GM19328 (cell line): ENCODE results near the gene PRTN3.

Experiments used
- ATAC-seq: cut with Tn5 transposase; IDR thresholded peaks from one replicate; pipeline ENCODE4 v1.9.1; 2021; ENCODE audit warnings: mild to moderate bottlenecking, moderate library complexity; ENCODE audit not compliant: unreplicated experiment

Gene PRTN3, protein sequence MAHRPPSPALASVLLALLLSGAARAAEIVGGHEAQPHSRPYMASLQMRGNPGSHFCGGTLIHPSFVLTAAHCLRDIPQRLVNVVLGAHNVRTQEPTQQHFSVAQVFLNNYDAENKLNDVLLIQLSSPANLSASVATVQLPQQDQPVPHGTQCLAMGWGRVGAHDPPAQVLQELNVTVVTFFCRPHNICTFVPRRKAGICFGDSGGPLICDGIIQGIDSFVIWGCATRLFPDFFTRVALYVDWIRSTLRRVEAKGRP

DNA sequence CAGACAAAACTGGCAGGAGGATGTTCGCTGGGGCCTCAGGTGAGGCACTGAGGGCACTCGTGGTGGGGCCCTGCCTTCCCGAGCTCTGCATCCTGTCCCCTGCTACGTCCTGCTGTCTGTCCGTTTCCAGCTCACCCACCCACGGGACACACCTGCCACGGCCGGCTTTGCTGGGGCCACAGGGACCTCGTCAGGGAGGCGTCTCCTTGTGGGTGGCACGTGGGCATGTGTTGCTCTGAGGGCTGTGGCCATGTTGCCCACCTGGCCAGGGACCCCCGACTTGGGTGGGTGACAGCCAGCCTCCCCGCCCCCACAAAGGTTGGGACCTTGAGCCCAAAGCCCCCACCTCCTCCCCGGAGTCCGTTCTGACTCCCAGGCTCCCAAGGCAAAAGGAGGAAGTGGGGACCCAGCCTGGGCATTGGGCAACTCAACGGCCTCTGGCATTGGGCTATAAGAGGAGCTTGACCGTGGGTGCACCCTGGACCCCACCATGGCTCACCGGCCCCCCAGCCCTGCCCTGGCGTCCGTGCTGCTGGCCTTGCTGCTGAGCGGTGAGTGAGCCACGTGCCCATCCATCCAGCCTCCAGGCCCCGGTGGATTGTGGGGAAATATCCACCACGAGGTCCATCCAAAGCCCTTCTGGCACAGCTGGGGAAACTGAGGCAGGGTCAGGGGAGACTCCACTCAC lies at the start of gene PRTN3:
TSS of gene PRTN3 (plus strand) at position 481 of the 688 bp plus-strand sequence. CDS start at position 491, 10 bp downstream.
- no peak for ATAC-seq

DNA sequence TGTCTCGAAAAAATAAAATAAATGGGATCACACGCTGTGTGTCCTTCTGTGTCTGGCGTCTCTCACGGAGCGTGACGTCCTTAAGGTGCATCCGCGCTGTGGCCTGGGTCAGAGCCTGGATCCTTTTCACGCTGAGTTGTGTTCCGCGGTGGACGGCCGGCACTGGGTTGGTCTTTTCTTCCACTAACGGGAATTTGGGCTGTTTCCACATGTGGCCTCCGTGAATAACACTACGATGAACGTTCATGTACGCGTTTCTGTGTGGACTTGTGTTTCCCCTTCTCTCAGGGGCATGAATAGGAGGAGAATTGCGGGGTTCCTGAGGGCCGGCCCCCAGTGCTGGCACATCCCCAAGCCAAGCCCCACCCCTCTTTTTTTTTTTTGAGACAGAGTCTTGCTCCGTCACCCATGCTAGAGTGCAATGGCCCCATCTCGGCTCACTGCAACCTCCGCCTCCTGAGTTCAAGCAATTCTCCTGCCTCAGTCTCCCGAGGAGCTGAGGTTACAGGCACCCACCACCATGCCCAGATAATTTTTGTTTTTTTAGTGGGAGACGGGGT lies 49.7 kb upstream of the PRTN3 start:
- no peak for ATAC-seq

DNA sequence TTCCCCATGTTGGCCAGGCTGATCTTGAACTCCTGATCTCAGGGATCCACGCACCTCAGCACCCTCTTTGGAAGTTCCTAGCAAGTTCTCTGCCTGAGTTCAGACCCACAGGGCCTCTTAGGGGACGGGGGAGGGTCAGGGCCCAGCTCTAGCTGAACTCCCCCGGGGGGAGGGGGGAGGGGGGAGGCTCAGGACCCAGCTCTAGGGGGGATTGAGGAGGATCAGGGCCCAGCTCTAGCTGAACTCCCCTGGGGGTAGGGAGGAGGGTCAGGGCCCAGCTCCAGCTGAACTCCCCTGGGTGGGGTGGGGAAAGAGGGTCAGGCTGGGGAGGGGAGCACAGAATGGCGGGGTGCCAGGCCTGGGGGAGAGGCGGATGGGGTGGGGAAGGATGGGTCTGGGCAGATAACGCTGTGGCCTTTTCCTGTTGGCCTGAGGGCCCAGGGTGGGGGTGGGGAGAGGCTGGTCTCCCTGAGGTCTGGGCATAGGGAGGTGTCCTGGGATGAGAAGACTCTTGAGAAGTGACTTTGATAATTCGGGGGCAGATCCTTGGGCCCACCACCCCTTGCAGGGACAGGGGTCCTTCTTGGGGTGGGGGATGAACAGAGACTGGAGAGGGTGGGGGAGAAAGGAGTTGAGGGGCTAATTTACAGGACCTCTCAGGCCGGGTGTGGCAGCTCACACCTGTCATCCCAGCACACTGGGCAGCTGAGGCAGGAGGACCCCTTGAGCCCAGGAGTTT lies 49.1 kb upstream of the PRTN3 start:
- no peak for ATAC-seq

DNA sequence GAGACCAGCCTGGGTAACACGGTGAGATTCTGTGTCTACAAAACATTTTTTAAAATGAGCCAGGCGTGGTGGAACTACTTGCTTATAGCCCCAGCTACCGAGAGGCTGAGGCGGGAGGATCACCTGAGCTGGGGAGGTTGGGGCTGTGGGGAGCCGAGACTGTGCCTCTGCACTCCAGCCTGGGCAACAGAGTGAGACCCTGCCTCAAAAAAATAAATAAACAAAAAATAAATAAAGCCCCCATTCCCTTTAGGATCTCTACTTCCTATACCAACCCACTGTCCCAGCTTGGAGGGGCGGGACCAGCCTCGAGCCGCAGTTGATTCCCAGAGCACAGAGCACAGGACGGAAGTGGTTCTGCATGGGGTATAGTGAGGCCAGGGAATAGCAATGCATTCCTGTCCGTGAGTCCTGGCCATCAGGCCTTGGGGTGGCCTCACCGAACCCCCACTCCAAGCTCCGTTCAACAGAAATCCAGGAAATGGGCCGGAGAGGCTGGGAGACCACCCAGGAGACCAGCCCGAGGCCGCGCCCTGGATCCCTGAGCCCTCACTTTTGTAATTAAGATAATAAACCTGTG lies 48.4 kb upstream of the PRTN3 start:
- no peak for ATAC-seq

DNA sequence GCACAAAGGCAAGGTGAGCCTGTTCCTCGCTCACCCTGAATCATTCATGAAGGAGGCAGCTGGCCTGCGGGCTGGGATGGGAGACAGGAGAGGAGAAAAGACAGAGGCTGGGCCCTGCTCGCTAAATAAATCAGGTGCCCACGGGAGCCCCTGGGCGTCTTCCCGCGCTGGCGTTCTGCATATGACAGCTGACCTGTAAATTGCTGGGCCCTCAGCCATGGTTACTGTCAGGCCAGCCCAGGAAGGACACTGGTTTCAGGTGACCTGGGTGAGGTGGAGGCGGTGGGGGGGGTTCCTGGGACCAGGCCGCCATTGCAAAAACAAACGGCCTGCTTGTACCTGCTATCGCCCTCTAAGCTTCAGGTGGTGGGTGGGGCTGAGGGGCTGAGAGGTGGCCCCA lies 47.0 kb upstream of the PRTN3 start:
- ATAC-seq: no peak

DNA sequence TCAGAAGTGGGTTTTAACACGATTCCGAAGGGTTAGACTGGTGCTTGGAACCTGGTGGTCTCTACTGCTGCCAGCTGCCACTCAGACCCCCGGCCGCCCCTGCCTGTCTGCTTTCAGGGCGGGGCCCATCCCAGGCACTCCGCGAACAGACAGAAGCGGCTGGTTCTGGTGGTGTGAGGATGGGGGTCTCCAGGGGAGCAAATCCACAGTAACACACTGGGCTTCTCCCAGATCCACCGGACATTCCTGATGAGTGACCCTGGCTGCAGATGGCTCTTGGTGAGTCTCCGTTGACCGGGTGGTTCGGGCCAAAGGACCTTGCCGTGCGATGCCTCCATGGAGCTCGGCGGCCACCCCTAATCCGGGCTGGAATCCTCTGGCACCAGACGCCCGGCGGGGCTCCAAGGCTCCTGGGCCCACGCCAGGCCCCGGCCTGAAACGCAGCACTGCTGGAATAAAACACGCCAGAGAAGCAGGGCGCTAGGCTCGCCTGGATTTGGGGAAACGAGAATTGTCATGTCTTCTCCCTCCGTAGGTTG lies 45.7 kb upstream of the PRTN3 start:
- no peak for ATAC-seq

DNA sequence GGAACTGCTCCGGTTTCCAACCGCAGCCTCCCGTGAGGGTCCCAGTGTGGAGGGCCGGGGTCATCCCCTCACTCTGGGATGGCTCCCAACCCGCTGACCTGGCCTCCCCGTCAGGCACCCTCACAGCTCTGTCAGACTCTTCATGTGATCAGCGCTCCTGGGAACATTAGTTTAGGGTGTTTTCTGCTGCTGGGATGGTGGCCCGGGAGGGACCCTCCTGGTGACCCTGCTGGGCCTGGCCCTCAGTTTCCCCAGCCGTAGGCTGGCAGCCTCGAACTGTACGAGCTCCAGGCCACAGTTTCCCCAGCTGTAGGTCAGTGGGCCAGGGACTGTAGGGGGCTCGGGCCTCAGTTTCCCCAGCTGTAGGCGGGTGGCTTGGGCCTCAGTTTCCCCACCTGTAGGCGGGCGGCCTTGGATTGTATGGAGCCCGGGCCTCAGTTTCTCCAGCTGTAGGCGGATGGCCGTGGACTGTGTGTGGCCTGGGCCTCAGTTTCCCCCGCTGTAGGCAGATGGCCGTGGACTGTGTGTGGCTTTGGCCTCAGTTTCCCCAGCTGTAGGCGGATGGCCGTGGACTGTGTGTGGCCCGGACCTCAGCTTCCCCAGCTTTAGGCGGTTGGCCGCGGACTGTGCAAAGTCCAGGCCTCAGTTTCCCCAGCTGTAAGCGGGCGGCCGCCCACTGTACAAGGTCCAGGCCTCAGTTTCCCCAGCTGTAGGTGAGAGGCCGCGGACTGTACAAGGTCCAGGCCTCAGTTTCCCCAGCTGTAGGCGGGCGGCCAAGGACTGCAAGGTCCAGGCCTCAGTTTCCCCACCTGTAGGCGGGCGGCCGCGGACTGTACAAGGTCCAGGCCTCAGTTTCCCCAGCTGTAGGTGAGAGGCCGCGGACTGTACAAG lies 44.9 kb upstream of the PRTN3 start:
- ATAC-seq: no peak

DNA sequence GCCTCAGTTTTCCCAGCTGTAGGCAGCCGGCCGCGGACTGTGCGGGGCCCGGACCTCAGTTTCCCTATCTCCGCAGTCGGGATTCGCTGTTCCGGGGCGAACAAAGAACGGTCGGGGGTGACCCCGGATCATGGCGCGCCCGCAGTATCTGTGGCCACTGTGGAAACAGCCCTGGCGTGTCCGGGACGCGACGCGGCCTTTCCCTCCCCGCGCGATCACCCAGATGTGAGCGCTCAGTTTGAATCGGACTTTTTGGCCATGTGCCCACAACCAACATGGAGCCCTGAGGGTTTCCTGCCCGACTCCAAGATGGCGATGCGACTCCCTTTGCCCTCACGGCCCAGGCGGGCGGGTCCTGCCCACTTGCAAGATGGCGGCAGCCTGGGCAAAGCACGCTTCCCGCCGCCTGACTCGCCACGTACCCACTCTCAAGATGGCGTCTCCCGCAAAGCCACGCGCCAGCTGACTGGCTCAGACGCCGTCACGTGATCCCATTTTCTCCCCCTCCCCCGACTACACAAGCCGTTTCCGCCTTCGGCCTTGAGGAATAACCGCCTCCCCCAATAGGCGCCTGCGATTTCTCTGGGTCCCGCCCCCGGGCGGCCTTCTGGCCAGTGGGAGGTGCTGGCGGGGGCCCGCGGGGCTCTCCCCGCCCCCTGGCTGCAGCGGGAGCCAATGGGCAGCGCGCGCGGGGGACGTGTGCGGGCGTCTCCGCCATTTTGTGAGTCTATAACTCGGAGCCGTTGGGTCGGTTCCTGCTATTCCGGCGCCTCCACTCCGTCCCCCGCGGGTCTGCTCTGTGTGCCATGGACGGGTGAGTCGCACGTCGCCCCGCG lies 43.9 kb upstream of the PRTN3 start, which contains the start of gene PTBP1:
TSS of gene PTBP1 (plus strand) at position 761 of the 836 bp plus-strand sequence. CDS start at position 807, 46 bp downstream.
- peak; percentile 64 for ATAC-seq

DNA sequence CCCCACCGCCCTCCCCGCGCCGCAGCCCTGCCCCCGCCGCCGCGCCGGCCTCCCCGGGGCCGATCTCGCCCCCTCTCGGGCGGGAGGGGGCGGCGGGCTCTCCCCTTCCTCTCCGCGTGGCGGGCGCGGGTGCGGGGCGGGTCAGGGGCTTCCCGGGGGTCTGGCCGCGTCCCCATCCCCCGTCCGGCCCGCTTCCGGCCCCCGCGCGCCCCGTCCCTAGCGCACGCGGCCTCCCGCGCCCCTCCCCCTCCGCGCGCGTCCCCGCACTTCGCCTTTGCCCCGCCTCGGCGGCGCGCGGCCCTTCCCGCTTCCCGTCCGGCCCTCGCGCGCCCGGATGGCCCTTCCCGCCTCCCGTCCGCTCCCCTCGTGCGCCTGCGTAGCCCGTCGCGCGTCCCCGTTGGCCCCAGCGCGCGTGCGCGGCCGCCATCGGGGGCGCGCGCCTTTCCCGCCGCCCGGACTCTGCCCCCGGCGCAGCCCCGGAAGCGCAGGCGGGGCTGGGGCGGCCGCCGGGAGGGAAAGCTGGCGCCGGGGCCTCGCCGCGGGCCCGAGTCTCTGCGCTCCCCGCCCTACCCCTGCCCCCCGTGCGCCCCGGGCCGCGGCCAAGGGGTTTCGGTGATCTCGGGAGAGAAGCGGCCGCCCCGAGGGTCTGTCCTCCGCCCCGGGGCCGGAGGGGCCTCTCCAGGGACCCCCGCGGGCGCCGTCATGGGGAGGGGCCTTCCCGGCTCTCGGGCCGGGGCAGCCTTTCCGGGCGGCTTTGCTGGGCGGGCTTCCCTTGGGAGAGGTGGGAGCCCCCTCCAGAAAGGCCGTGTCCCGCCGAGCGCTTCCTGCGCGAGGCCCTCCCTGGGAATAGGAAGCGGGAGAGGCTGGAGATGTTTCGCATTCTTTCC lies 43.0 kb upstream of the PRTN3 start:
- ATAC-seq: peak; percentile 38

DNA sequence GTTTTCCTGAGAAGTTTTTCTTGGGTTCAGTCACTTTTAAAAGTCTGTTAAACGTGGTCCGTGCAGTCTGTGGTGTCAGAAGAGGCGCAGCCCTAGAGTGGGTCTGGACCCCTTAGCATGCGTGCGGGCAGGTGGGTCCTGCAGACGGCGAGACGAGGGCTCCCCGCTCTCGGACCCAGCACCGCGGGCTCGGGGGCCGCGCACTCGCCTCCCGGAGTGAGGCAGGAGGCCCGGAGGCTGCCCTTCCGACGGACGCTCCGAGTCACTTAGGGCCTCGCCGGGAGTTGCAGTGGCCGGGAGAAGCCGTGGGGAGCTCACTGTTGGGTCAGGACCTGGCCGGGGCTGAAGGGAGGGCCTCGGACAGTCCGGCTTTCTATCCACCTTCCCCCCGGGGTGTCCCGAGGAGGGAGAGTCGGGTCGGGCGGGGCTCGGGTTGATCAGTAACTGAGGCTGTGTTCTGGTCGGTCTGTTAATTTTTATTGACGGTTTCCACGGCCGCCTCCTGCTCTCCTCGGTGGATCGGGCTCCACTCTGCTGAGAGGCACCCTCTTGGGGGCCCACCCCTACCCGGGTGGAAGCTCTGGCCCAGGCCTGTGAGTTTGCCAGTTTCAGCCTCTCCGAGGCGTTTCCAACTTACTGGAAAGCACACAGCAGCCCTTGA lies 42.3 kb upstream of the PRTN3 start:
- no peak for ATAC-seq

DNA sequence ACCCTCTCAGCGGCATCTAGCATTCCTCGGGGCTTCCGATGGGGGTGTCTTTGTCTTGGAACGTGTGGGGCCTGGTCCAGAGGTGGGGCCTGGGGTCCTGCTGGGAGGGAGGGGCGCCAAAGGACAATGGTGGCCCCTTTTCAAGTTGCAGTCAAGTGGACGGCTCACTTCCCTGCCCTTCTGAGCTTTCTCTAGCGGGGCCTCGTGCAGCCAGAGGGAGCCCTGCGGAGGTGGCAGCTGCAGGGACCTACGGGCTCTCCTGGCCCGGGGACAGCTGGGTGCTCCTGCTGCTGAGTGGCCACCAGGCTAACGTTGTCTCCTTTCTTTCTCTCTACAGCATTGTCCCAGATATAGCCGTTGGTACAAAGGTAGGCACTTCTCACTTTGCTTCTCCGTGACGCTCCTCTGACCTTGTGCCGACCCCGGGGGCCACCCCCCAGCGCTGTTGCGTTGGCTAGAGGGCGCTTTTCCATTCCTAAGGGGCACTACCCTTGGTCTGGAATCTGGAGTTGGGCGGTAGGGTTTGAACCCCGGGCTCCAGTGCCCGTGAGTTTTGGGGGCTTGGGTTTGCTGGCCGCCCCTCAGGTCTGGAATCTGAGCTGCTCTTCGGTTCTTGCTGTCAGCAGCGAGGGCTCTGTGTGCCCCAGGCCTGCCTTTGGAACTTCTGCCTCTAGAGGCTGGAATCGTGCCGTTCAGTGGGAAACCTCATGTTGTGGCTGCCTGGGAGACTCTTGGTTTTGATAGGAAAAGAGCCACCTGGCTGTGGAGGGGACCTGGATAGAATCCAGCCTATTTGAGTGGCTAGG lies 41.5 kb upstream of the PRTN3 start:
- no peak for ATAC-seq

DNA sequence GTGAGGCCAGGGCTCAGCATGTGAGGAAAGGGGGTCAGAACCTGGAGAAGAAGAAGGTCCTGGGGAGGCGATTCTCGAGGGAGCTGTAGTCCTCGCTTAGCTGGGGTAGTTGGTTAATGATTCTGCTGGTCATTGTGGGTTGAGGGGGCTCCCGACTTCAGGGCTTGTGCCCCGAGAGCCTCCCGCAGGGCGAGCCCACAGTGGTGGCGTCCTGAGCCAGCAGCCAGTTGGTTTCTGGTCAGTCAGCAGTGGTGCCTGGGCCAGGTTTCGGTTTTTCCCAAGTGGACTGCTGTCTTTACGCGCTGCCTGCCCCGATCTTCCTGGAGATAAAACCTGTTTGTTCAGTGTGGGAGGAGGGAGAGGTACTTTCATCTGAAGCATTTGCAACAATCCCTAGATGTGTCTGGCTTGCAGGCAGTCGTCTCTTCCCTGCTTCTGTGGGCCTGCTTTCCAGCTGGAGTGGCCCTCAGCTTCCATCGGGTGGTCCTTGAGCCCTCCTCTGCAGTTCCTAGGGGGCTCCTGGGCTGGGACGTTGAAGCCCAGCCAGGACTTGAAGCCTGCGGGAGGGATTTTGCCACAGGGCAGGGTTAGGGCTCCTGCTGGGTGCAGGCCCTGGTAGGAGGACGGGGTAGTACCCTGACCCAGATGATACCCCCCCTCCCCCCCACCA lies 40.3 kb upstream of the PRTN3 start:
- no peak for ATAC-seq

DNA sequence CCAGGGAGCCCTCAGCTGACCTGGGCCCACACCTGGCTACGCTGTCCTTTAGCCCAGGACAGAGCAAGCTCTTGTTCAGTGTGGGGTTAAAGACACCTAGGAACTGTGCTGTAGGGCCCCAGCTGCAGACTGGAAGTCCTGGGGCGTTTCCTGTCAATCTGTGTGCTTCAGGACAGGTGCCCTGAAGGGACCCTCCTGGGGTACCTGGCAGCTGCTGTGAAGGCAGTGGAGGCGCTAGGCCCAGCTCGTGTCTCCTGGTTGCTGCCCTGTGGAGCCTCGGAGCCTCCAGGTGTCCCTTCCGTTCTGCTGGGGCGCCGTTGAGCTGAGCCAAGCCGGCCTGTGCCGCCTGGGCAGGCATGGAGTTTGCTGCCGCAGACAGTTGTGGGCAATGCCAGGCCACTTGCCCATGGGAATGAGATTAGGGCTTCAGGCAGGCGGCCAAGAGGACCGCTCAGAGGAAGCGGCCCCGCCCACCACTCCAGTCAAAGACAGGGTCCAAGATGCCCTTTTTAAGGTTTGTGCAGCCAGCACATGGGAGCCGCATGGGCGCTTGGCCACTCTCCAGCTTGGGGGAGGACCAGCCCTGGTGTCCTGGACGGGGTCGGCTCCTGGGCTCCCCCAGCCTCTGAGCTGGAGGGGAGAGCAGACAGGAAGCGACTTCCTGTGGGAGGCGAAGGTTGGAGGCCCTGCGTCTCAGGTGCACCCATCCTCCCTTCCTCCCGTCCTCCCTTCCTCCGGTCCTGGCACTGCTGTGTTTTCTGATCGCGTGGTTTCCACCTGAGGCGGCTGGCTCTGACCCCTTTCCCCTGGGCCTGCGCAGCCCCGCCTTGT lies 39.6 kb upstream of the PRTN3 start:
- no peak for ATAC-seq

DNA sequence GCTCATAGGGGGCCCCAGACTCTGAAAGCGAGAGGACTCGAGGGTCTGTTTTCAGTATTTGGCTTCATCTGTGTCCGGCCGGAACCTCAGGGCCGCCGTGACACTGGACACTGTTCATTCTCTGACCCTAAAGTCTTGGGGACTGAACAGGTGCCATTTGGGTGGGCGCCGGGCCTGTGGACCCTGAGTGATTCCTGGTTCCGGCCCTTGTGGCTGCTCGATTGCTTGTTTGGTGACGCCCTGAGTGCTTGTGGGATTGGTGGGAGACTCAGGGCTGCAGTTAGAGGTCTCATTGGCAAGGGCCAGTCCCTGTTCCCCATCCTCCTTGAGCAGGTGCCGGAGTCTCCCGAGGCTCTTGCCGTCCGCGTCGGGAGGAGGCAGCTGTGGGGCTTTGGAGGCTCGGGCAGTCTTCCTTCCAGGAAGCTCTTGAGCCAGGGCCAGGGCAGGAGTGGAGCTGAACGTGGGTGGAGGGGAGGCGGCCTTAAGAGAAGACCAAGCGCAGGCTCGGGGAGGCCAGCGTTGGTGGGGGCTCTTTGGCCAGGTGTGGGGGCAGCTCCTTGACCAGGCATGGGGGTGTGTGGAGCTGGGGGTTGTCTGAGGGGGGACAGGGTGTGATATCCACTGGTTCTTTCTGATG lies 38.8 kb upstream of the PRTN3 start:
- ATAC-seq: no peak
